PFSK-1 (cell line): ENCODE results near the gene LRRC15.

Experiments
- POLR2AphosphoS5 ChIP-seq: IDR thresholded peaks from 2 replicates; pipeline ENCODE4 v1.6.1; 2012; ENCODE audit warnings: low read depth, mild to moderate bottlenecking, control low read depth, low read length, moderate library complexity
- SIN3A ChIP-seq: IDR thresholded peaks from 2 replicates; pipeline ENCODE4 v1.6.1; 2012; ENCODE audit warnings: mild to moderate bottlenecking, low read length, moderate library complexity, borderline replicate concordance; ENCODE audit not compliant: insufficient read depth
- TAF1 ChIP-seq: IDR thresholded peaks from 2 replicates; pipeline ENCODE4 v1.6.1; 2012; ENCODE audit warnings: low read length, control low read depth, borderline replicate concordance; ENCODE audit not compliant: insufficient read depth
- TF ChIP-seq, protein P1 (sequence below), 2 experiments: IDR thresholded peaks; 2 replicates each; pipeline versions ENCODE4 v1.6.1 to v1.8.0; 2011 to 2012; ENCODE audit warnings: low read depth in 2 of 2, low read length in 2 of 2, control low read depth in 1 of 2, inconsistent platforms in 1 of 2, mild to moderate bottlenecking in 1 of 2, moderate library complexity in 1 of 2; ENCODE audit not compliant: insufficient read depth in 1 of 2

DNA sequence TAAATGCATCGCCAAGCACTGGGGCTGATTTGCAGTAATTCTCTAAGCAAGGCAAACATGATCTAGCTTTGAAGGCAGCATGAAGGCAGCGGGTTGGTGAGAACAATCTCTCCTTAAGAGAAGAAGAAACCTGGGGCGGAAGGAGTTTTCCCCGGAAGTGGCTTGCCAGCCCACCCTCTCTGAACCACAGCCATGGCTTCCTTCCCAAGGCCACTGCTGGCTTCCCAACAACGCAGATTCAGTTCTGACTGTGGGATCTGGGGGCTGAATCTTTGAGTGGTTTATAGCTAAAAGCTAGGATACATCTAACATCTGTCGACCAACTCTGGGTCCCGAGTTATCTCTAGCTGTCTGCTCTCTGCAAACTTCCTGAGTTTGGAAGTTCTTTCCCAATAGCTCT is 14.2 kb downstream of the LRRC15 start:
- TF ChIP-seq, protein P1, sequence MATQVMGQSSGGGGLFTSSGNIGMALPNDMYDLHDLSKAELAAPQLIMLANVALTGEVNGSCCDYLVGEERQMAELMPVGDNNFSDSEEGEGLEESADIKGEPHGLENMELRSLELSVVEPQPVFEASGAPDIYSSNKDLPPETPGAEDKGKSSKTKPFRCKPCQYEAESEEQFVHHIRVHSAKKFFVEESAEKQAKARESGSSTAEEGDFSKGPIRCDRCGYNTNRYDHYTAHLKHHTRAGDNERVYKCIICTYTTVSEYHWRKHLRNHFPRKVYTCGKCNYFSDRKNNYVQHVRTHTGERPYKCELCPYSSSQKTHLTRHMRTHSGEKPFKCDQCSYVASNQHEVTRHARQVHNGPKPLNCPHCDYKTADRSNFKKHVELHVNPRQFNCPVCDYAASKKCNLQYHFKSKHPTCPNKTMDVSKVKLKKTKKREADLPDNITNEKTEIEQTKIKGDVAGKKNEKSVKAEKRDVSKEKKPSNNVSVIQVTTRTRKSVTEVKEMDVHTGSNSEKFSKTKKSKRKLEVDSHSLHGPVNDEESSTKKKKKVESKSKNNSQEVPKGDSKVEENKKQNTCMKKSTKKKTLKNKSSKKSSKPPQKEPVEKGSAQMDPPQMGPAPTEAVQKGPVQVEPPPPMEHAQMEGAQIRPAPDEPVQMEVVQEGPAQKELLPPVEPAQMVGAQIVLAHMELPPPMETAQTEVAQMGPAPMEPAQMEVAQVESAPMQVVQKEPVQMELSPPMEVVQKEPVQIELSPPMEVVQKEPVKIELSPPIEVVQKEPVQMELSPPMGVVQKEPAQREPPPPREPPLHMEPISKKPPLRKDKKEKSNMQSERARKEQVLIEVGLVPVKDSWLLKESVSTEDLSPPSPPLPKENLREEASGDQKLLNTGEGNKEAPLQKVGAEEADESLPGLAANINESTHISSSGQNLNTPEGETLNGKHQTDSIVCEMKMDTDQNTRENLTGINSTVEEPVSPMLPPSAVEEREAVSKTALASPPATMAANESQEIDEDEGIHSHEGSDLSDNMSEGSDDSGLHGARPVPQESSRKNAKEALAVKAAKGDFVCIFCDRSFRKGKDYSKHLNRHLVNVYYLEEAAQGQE (IDR thresholded peaks at IDR 0.05; ENCODE audit: insufficient read depth in 1 of 2, low read depth in 2 of 2, low read length in 2 of 2): no peak
- TF ChIP-seq SIN3A (no peak), POLR2AphosphoS5 (no peak), TAF1 (no peak)
